ENCODE data around the gene LYRM2.

The LYRM2 gene

DNA sequence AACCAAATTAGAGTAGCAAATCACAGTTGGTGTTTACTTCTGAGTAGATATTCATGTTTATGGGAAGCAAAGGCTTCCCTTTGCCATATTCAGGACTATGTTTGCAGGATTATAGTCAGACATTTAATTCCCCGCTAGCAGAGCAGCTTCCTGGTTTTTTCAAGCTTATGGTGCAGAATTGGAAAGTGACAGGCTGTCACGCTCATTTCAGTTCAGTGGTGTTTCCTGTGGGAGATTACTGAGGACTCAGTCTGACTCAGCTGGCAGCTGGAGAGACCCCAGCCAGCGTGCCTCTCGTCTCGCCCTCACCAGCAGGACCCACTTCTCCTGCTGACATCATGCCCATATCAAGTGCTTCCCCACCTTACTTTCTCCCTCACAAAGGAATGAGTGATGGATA lies 85.1 kb downstream of the LYRM2 start:
- DNase-seq, result peak in 2 of 4 experiments; percentile 5

DNA sequence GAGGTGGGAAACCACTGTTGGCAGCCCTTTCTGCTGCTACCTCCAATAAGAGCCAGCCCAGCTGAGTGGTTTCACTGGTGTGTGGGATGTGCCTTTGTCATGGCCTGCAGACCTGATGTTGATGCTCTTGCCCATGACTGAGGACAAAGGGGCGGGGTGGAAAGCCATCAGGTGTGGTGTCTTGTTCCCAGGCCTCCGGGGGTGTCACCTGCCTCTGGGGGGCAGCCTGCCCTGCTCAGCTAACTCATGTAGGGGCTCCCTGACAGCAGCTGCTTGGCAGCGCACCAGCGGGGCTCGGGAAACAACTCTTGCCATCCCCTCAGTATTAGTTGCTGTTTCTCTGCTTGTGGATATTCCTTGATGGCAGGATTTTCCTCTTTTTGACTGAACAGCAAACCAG lies 91.3 kb downstream of the LYRM2 start:
- no peak for DNase-seq

DNA sequence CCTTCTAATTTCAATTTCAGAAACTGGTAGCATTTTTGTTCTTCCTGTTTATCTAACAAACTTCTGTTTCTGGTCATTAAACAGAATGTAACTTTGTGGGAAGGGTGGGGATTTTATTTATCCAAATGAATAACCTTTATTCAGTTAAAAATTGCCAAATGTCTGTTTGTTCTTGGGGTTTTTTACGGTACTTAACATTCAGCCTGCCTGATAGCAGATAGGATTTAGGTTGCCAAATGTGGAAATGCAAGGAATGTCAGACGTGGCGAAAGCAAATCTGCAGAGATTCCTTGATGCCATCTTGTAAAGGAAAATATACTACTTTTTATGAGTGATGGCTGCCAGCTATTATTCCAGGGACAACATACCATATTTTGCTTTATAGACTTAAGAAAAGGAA lies 95.7 kb downstream of the LYRM2 start:
- DNase-seq, result no peak

DNA sequence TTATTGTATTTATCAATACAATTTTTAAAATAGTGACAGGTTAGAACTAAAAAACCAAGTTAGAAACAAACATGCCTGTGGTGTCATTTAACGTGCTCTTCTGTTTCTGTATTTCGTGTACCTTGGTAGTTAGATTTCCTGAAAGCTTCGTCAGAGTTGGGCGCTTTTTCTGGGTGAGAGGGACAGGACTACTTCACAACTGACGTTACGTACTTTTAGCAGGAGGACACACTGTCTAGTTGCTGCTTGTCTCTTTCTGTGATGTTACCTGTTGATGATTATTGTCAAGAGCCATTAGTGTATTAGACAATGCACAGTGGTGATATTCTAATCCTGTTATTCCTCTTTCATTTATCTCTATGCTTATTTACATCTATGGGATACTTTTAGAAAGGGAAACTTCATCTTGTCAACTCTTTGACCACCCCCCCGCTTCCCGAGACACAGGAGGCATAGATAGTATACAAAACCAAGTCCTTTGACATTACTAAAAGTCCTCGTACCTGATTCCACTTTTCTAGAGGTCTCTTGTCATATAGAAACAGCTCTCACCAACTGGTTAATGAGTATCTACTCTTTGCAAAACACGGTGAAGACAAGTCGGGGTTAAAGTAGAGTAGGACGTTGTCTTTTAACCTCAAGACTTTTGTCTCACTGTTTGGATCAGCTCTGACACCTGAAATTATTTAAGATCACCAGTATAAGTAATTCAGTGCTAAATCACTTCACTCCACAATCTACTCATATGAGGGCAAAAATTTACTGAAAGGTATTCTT lies 96.3 kb downstream of the LYRM2 start:
- DNase-seq, result no peak

DNA sequence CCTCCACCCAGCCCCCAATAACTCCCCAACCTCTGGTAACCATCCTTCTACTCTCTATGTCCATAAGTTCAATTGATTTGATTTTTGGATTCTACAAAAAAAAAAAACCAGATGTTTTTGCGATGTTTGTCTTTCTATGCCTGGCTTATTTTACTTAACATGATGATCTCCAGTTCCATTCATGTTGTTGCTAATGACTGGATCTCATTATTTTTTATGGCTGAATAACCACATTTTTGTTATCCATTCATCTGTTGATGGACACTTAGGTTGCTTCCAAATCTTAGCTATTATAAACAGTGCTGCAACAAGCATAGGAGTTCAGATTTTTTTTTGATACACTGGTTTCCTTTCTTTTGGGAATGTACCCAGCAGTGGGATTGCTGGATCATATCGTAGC lies 98.8 kb downstream of the LYRM2 start:
- DNase-seq, result no peak

DNA sequence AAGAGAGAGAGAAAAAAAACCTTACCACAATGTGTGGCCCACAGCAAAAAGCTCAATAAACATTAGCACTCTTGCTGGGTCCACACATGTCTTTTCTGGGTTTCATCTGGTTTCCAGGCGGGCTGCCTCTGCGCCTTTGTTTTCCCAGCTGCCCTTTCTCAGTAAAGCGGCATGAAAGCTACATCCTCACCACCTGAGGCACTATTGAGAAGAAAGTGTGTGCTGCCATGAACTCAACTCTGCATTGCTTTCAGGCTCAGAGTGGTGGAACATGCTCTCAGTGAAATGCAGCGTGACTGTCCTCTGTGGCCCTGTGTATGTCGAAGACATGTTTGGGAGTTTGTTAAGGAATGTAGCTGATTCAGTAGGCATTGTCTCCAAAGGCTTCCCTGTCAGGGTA lies 102.3 kb downstream of the LYRM2 start:
- DNase-seq, result no peak

DNA sequence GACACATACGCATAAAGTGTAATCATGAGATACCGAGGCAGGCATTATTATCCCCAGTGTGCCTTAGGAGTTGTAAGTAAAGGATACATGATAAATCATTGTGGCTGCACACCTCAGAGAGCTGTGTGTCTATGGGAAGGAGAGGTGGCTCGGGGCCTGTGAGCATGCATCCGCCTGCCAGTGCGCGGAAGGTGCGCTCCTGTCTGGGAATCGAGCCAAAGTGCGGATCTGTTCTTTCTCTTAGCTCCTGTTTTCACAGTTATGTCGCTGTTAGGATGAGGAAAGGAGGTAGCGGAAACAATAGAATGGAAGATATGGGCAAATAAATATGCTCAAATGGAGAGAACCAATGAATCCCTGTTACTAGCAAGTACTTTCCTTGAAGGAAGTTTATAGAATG lies 107.6 kb downstream of the LYRM2 start:
- no peak for DNase-seq

DNA sequence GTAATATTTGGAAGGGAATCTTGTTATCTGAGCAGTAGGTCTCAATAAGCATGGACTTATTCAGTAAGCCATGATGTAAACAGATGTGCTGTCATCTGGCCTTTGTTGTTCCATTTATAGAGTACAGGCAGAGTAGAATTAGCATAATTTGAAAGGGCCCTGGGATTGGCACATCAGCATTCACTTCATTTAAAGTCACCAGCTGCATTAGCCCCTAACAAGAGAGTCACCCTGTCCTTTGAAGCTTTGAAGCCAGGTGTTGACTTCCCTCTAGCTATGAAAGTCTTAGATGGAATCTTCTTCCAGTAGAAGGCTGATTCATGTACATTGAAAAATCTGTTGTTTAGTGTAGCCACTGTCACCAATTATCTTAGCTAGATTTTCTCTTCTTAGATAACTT lies 109.7 kb downstream of the LYRM2 start:
- DNase-seq, result no peak

DNA sequence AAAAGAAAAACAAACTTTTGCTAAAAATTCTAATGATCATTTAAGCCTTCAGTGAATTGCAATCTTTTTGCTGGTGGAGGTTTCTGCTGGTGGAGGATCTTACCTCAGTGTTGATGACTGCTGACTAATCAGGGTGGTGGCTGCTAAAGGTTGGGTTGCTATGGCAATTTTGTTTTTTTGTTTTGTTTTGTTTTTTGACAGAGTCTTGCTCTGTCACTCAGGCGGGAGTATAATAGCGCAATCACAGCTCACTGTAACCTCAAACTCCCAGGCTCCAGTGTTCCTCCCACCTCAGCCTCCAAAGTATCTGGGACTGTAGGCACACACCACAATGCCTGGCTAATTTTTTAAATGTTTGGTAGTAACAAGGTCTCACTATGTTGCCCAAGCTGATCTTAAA lies 110.9 kb downstream of the LYRM2 start:
- DNase-seq, result peak in 3 of 4 experiments; percentile 35 to 53 (median 36)

DNA sequence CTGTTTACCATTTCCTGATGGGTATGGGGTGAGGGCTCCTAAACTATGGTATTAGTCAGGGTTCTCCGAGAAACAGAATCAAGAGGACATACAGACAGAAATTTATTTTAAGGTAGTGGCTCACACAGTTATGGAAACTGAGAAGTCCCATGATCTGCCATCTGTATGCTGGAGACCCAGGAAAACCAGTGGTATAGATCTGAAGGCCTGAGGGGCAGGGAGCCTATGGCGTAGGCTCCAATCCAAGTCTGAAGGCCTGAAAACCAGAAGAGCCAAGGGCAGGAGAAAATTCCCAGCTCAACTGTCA lies 112.0 kb downstream of the LYRM2 start:
- DNase-seq, result no peak

DNA sequence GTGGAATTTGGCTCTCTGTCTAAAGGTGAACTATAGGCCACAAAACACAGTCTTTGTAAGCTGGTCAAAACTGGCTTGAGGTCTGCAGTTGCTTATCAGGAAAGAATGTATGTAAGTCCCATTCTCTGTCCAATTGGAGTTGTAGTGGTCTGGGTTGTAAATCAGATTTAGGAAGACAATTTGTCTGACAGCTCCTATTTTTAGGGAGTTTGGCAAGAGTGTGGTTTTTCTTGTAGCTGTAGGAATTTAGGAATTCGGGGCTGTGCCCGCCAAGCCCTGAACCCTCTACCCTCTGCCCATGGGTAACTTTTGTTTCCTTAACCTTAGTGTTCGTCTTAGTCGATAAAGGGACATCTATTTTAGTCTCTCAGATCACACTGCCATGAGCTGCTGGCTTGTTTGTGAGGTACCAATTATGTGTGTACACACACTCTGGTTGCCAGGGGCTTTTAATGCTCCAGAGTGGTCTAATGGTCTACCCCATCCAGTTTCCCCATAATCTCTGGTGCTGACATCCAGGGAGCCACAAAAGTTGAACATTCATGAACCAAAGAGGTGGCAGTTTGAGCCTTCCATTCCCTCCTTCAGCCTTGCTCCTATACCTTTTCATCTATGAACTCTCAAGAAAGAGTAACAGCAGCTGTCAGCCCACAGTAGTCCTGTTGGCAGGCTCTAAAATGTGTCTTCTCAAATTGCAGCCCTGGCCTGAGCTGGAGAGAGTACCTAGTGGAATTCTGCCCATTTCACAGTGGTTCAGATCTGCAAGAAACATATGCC lies 112.6 kb downstream of the LYRM2 start:
- DNase-seq, result no peak

DNA sequence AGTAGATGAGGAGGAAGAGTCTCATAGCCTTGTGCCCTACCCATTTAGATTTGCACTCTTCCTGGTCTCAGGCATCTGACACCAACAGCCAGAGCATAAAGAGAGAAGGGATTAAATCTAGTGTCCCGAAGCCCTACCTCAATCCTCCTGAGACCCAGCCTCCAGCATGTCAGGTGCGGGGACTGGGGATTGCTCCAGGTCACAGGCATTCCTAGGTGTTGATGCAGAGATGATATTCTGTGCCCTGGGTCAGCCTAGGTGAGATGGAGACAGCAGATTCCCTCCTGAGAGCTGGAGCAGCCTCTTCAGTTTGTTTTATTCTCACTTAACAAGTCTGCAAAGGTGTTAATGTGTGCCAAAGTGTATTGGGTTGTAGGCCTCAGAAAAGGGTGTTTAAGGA lies 115.8 kb downstream of the LYRM2 start:
- DNase-seq, result no peak

DNA sequence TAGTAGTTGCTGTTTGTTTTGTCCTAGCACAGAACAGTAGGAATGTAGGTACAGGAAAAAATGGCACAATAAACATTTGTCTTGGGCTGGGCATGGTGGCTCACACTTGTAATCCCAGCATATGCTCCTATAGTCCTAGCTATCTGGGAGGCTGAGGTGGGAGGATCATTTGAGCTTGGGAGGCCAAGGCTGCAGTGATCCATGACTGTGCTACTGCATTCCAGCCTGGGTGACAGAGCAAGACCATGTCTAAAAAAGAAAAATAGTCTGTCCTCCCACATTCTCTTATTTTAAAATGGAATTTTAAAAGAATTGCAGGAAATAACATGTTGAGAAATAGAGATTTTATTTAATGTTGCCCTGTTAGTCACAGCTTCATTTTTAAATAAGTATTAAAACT lies 117.8 kb downstream of the LYRM2 start:
- DNase-seq, result no peak

DNA sequence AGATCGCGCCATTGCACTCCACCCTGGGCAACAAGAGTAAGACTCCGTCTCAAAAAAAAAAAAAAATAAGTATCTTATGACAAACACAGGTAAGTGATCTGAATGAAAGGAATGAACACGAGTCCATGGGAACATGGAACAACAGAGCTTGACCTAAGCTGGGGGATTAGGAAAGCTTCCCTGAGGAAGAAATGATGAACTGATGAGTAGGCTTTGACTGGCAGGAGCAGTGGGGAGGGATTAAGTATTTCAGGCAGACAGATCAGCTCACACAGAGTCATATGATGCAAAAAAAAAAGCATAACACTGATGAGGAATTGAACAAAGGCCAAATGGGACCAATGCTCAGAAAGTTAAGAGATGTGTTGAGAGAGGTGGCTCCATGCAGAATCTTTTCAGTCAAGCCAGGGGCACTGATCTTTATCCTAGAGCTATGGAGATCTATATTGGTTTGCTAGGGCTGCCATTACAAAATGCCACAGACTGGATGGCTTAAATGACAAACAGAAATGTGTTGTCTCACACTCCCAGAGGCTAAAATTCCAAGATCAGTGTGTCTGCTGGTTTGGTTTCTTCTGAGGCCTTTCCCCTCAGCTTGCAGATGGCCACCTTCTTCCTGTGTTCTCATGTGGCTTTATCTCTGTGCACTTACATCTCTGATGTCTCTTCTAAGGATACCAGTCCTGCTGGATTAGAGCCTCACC lies 120.0 kb downstream of the LYRM2 start:
- DNase-seq, result peak in 3 of 4 experiments; percentile 8 to 24 (median 12)
